ENCODE data around the gene KLHL29. TPM values are rescaled to one million over a fixed set of nuclear protein-coding genes. Genes with fewer than 3 reads are reported as not detected.

KLHL29 gene
- total and polyA plus RNA-seq, 2 of the 13 experiments (the other 11 are each of a cell fraction or from before 2014, with no cell fraction given) = 0.01 TPM; not detected in 1

- Histone ChIP-seq H4K20me1 (ENCODE audit: insufficient read depth, low read length) (peaks cover 3% of the 10 kb centered on the region; the same call in 1 of the 2 replicates), H3K4me1 (ENCODE audit: insufficient read depth, low read length) (no peaks in the 10 kb centered on the region), H3K36me3 (replicated peaks in 1 of 2; ENCODE audit: control insufficient read depth in 1 of 2, insufficient read depth in 2 of 2, low read length in 2 of 2) (no peaks in the 10 kb centered on the region), H3K79me2 (ENCODE audit: insufficient read depth, low read length) (no peaks in the 10 kb centered on the region), H3K27me3 (ENCODE audit: control insufficient read depth in 1 of 2, insufficient read depth in 2 of 2, low read length in 2 of 2) (peaks cover 17 to 53% of the 10 kb centered on the region in 2 experiments; a peak in 4 of 5 replicates), H2AFZ (ENCODE audit: low read length) (no peak overlapping the region), H3K9ac (ENCODE audit: insufficient read depth, low read depth, low read length) (no peak overlapping the region), H3K4me3 (replicated peaks in 1 of 3; ENCODE audit: insufficient read depth in 1 of 3, low read depth in 2 of 3, low read length in 3 of 3) (no peak overlapping the region), H3K27ac (ENCODE audit: extremely low read length, insufficient read depth, low read length) (no peak overlapping the region), H3K4me2 (ENCODE audit: low read depth, low read length) (no peak overlapping the region), H3K9me3 (ENCODE audit: low read length) (no peaks in the 10 kb centered on the region)
- CTCF ChIA-PET (ENCODE audit: low intra/inter-chr PET ratio, low total read pairs) = no interaction called here
- intact Hi-C loops (cut with micrococcal nuclease; ENCODE audit: unreplicated experiment) (no loop called here), in situ Hi-C loops (cut with HindIII; ENCODE audit: extremely low pct_ligation_motif_present, low pct_unique_long_range_greater_than_20kb) (no loop called here)
- WGBS (ENCODE audit: low lambda C conversion rate) = 41% methylated on average over 3 of the region's 3 CpGs
- no peak for ATAC-seq
- DNase-seq (ENCODE audit: low spot score) = no peak
- FAIRE-seq = no peak
- TF ChIP-seq RFX1 (IDR thresholded peaks at IDR 0.05) (no peak), ZNF607 (CRISPR knock-in tag; IDR thresholded peaks at IDR 0.05; ENCODE audit: borderline replicate concordance) (no peak), SIN3A (IDR thresholded peaks at IDR 0.05; ENCODE audit: borderline replicate concordance, low read depth, low read length) (no peak), JUND (CRISPR knock-in tag; IDR thresholded peaks at IDR 0.05) (no peak), ZFP41 (CRISPR knock-in tag; IDR thresholded peaks at IDR 0.05; ENCODE audit: borderline replicate concordance) (no peak), SMARCC2 (IDR thresholded peaks at IDR 0.05) (no peak), ZNF788 (CRISPR knock-in tag; IDR thresholded peaks at IDR 0.05; ENCODE audit: borderline replicate concordance) (no peak), TFDP2 (CRISPR knock-in tag; IDR thresholded peaks at IDR 0.05) (no peak), TFDP1 (CRISPR knock-in tag; IDR thresholded peaks at IDR 0.05; ENCODE audit: borderline replicate concordance) (no peak), U2AF1 (optimal IDR thresholded peaks at IDR 0.05; ENCODE audit: low read depth, low read length) (no peak), AGO1 (IDR thresholded peaks at IDR 0.05; ENCODE audit: low read depth, low read length, poor library complexity, severe bottlenecking) (no peak), NCOR1 (IDR thresholded peaks at IDR 0.05; ENCODE audit: borderline replicate concordance, low read length) (no peak)
- TF ChIP-seq, protein P1, sequence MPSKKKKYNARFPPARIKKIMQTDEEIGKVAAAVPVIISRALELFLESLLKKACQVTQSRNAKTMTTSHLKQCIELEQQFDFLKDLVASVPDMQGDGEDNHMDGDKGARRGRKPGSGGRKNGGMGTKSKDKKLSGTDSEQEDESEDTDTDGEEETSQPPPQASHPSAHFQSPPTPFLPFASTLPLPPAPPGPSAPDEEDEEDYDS (CRISPR knock-in tag; IDR thresholded peaks at IDR 0.05) = no peak
- TF ChIP-seq, protein P2, sequence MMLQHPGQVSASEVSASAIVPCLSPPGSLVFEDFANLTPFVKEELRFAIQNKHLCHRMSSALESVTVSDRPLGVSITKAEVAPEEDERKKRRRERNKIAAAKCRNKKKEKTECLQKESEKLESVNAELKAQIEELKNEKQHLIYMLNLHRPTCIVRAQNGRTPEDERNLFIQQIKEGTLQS (CRISPR knock-in tag; IDR thresholded peaks at IDR 0.05) = no peak
- BruUV-seq (replicated peaks) = no TSS peak
- POLR2A ChIA-PET = no interaction called here
Measured at GRCh38 chr2:23388294-23388693, 3.3 kb downstream of the KLHL29 start.

Measured in HepG2 (cell line).